Kasumi-1 (cell line): ENCODE measurements around the gene ZNF613.
"Not testable (repeated sequence)": the region's sequence is repeated elsewhere in the genome, so short reads cannot be mapped to it uniquely, and the experiment has no call there.

Source experiments
- DNase-seq, 2 experiments: peaks; one replicate each; lab custom pipeline; 2025; lab: John Stamatoyannopoulos, UW

ZNF613 gene

DNA sequence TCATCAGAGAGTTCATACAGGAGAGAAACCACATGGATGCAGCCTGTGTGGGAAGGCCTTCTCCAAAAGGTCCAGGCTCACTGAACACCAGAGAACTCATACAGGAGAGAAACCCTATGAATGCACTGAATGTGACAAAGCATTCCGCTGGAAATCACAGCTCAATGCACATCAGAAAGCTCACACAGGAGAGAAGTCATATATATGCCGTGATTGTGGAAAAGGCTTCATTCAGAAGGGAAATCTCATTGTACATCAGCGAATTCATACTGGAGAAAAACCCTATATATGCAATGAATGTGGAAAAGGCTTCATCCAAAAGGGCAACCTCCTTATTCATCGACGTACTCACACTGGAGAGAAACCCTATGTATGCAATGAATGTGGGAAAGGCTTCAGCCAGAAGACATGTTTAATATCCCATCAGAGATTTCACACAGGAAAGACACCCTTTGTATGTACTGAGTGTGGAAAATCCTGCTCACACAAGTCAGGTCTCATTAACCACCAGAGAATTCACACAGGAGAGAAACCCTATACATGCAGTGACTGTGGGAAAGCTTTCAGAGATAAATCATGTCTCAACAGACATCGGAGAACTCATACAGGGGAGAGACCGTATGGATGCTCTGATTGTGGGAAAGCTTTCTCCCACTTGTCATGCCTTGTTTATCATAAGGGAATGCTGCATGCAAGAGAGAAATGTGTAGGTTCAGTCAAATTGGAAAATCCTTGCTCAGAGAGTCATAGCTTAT is 17.7 kb downstream of the ZNF613 start:
- DNase-seq, result no peak

DNA sequence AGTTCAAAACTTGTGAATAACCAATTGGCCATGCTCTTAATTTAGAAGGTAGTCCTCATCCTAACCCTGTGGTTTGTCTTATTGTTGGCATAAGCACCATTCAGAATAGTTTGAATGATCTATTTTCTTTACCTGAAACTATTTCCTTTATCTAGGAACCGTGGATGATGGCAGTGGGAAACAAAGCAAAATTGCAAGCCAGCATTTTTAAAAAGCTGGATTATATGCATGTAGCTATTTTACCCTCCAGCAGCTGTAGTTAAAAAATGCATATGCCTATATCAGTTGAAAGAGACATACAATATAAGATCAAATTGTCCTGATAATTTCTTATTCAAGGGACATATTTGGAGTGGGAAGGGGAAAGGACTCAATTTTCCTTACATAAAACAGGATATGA is 19.3 kb downstream of the ZNF613 start:
- no peak for DNase-seq

DNA sequence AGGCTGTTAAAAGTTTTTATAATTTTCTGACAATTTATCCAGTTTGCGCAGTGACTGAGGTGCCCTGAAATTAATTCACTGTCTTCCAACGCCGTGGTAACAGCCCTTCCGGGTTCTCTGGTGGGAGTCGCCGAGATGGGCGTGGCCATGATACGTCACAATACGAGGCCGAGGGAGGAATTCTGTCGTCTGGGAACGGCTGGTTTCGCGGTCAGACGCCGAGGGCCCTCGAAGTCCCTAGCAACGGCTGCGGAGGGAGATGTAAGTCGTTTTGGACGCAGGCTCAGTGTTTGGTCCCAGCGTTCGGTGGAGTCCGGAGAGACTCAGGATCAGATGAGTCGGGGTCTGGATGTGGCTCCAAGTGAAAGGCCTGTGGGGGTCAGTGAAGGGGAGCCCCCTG is 21.7 kb downstream of the ZNF613 start:
- DNase-seq, result no peak

DNA sequence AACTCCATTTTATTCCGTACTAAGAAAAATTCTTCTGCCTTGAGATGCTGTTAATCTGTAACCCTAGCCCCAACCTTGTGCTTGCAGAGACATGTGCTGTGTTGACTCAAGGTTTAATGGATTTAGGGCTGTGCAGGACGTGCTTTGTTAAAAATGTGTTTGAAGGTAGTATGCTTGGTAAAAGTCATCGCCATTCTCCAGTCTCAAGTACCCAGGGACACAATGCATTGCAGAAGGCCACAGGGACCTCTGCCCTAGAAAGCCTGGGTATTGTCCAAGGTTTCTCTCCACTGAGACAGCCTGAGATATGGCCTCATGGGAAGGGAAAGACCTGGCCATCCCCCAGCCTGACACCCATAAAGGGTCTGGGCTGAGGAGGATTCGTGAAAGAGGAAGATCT is 30.6 kb downstream of the ZNF613 start:
- DNase-seq, result not testable (repeated sequence)

DNA sequence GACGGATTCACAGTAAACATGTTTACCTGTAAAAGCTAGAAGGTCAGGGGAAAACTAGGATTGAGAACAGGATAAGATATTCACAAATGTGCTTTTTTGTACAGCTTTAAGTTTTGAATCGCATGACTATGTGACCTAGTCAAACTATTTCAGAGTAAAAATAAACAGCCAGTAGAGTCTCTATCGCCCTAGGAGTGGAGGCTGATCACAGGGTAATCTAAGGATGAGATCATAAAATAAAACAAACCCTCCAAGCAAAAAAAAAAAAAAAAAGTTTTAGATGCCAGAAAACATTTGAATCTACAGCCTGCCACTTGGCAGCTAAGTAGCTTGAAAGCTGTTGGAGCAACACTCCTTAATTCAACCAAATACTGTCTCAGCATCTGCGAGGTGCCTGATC is 32.5 kb downstream of the ZNF613 start:
- no peak for DNase-seq

DNA sequence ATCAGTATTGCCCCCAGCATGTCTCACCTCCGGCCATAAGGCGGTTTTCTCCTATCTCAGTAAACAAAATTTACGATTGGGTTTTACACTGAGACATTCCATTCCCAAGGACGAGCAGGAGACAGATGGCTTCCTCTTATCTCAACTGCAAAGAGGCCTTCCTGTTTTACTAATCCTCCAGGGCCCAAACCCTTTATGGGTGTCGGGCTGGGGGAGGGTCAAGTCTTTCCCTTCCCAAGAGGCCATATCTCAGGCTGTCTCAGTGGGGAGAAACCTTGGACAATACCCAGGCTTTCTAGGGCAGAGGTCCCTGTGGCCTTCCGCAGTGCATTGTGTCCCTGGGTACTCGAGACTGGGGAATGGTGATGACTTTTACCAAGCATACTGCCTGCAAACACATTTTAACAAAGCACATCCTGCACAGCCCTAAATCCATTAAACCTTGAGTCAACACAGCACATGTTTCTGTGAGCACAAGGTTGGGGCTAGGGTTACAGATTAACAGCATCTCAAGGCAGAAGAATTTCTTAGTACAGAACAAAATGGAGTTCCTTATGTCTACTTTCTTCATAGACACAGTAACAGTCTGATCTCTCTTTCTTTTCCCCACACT is 33.5 kb downstream of the ZNF613 start:
- not testable (repeated sequence) for DNase-seq

DNA sequence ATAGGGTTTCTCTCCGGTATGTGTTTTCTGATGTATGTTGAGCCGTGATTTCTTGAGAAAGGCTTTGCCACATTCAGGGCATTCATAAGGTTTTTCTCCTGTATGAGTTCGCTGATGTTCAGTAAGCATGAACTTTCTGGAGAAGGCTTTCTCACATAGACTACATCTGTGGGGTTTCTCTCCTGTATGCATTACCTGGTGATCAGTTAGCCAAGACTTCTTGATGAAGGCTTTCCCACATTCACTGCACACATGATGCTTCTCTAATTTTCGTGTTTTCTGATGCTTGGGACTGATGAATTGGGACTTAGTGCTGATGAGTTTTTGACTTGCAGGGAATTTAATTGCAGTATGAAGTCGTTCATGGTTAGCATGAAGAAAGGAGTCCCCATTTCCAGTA is 38.3 kb downstream of the ZNF613 start:
- no peak for DNase-seq

DNA sequence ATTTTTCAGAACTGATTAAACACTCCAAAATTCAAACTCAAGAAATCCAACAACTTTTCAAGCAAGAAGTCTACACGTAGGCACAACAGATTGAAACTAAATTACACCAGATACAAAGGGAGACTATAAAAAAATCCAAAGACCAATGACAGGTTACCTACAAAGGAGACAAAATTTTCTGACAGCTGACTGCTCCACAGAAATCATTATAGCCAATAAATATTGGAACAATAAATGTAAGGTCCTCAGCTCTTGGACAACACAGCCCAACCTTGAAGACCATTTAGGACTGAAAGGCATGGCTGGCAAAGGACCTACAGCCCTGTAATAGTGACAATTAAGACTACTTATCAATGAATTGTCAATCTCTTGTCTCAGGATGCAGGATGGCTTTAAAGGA is 43.4 kb downstream of the ZNF613 start:
- DNase-seq, result no peak

DNA sequence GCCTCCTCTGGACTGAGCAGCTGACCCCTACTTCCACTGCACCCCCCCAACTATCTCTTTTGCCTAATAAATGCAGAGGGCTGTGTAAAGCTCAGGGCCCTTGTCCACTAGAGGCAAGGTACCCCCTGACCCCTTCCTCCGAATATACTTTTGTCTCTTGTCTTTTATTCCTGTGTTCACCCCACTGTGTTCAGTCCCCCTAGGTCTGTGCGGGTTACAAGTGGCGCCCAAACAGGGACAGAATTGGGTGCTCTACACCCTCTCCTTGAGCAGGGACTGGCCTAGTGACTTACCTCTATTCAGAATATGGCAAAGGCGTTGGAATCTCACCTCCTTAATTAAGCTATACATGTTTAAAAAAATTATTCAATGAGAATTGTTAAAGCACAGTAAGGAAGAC is 44.4 kb downstream of the ZNF613 start:
- no peak for DNase-seq

DNA sequence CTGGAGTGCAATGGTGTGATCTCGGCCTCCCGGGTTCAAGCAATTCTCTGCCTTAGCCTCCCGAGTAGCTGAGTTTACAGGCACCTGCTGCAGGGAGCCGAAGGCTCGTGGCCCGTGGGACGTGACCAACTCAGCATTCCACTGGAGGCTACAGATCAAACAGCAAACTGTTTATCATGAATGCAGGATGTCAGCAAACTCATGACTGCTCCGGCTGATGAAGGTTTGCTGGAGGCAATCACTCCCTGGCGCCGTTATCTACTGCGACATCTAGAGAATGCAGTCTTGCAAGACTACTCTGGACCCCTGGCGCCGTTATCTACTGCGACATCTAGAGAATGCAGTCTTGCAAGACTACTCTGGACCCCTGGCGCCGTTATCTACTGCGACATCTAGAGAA is 48.5 kb downstream of the ZNF613 start:
- not testable (repeated sequence) for DNase-seq

DNA sequence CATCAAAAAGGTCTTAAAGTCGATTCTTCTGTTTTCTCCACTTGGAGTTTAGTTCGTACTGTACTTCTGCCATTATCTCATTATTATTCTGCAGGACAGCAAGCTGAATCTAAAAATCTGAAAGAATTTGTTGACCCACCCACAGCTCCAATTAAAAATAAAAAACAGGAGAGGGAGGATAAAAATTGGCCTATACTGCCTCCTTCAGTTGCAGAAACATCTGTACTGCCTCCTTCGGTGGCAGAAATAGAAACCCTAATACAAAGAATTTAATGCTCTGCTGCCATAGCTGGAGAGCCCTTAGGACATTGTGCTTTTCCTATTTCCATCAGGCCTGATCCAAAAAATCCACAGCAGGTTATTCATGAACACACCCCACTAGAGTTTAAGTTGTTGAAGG is 49.6 kb downstream of the ZNF613 start:
- DNase-seq, result no peak

DNA sequence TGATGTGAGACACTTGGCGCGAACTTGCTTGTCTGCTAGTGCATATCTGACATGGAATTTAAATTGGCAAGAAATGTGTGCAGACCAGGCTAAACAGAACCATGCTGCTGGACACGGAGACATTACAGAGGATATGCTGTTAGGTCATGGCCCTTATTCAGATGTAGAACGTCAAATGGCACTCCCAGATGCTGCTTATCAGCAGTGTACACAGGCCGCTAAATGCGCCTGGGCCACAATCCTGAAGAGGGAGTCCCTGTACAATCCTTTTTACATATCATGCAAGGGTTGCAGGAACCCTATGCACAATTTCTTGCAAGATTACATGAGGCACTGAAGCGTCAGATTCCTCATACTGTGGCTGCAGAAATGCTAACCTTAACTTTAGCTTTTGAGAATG is 50.1 kb downstream of the ZNF613 start:
- DNase-seq, result no peak

DNA sequence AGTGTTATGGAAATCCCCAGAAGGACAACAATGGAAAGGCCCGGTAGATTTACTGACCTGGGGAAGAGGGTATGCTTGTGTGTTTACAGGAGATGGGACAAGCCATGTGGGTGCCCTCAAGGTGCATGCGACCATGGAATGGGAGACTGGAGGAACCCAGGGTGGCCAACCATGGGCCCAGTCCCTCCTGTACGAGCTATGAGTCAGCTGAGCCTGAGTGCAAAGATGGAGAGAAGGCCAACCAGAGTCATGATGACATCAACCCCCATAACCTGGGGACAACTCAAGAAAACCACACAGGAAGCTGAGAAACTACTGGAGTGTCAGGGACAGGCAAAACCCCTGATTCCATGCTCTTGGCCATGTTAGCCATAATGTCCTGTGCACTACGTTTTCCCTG is 51.6 kb downstream of the ZNF613 start:
- no peak for DNase-seq

DNA sequence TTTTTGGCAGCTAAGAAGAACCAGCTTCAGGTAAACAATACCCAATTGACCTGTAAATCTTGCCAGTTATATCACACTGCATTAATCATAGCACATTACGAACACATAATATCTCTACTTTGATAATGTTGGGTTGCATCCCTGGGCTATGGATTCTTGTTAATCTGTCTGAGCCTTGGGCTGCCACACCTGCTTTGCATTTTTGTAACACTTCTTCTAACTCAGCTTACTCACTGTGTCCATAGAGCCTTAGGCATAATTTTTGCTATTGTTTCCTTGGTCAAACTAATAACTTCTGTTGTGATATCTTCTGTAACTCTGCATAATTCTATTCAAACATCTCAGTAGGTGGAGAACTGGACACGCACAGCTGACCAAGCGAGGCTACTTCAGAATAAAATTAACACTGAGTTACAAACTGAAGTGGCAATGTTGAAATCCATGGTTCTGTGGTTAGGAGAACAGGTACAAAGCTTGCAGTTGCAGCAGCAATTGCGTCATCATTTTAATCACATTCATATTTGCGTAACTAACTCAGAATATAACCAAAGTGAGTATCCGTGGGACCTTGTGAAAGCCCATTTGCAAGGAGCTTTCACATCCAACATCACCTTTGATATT is 53.0 kb downstream of the ZNF613 start:
- DNase-seq, result no peak

DNA sequence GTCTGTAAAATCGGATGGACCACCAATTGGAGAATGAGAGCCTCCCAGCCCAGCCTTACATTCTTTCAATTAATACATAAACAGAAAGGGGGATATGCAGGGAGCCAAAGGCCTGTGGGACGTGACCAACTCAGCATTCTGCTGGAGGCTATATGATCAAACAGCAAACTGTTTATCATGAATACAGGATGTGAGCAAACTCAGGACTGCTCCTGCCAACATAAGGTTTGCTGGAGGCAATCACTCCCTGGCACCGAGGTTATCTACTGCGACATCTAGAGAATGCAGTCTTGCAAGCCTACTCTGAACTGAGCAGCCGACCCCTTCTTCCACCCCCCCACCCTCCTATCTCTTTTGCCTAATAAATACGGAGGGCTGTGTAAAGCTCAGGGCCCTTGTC is 53.7 kb downstream of the ZNF613 start:
- DNase-seq, result not testable (repeated sequence)

DNA sequence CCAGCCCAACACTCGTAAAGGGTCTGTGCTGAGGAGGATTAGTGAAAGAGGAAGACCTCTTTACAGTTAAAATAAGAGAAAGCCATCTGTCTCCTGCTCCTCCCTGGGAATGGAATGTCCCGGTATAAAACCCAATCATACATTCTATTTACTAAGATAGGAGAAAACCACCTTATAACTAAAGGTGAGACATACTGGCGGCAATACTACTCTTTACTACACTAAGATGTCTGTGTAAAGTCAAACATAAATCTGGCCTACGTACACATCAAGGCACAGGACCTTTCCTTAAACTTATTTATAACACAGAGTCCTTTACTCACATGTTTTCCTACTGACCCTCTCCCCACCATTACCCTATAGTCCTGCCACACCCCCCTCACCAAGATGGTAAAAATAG is 56.1 kb downstream of the ZNF613 start:
- DNase-seq, result no peak

DNA sequence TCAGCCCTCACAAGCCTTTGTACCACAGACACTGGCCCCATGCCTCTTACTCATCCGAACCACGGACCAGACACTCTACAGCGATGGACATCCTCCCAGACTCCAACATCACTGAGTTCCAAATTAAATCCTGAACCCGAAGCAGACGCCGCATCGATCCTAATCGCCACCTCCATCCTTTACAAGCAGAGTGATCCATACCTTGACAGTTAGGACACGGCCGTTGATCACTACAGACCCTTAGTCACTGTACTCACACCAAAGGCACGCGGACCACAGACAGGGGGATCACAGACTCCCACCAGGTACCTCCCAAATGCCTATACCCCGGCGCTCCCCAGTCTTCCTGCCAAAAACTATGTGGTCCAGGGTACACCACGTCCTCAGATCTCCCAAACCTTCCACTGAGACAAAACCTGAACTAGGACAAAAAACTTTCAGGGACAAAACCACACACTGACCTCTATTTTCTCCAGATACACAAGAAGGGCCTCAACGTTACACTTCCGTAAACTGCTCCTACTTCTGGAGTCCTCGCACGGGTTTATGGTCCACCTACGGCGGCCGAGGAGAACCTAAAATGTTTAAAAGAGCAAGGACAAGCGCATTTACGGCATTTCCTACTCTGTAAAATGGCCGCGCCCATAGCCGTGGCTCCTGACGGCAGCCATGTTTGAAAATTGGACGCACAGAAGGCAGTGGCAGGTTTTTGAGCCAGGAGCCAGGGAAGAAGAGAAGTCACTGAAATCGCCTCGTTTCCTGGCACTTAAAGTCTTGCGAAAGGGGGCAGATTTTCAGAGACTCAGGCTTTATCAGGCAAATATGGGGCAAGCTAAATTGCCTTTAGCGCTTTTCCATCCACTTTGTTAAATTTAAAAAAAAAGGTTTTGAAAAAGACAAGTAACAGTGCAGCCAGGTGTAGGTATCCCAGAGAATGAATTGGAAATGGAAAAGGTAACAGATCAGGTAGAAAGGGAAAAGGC is 59.3 kb downstream of the ZNF613 start, which contains the start of gene ZNF350:
TSS of gene ZNF350 (minus strand) at position 532 of the 983 bp plus-strand sequence. CDS start 12,480 bp downstream, outside the sequence.
- no peak for DNase-seq

DNA sequence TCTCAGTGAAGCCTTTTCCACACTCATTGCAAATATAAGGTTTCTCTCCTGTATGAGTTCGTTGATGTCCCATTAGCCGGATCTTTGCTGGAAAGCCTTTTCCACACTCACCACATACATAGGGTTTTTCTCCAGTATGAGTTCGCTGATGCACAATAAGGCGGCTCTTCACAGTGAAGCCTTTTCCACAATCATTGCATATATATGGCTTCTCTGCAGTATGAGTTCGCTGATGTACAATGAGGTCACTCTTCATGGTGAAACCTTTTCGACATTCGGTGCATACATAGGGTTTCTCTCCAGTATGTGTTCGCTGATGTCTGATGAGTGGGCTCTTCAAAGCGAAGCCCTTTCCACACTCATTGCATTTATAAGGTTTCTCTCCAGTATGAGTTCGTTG is 66.2 kb downstream of the ZNF613 start:
- DNase-seq, result no peak

DNA sequence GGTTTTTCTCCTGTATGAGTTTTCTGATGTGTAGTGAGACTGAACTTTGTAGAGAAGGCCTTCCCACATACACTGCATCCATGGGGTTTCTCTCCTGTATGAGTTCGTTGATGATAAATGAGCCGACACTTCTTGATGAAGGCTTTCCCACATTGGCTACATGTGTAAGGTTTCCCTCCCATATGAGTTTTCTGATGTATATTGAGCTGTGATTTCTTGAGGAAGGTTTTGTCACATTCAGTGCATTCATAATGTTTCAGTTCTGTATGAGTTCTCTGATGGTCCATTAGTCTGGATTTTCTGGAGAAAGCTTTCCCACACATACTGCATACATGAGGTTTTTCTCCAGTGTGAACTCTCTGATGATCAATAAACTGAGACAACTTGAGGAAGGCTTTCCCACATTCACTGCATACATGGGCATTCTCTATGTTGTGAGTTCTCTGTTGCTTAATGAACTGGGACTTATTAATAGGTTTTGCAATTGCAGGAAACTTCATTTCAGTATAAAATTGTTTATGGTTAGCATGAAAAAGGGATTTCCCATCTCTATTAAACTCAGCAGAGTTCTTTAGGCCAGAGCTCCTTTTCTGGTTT is 66.9 kb downstream of the ZNF613 start:
- DNase-seq, result no peak
